GM12891 (cell line): Measurements from ENCODE around the gene APOLD1. TPM values are rescaled to one million over a fixed set of nuclear protein-coding genes. Genes with fewer than 3 reads are reported as not detected.
A peak's percentile ranks its signal among the peaks of the same experiment; 100 is the strongest.
"Not testable (repeated sequence)": the region's sequence is repeated elsewhere in the genome, so short reads cannot be mapped to it uniquely, and the experiment has no call there.

ENCODE experiments used
- DNase-seq: peaks from one replicate; pipeline ENCODE4 v3.0.0; 2011; ENCODE audit warnings: low spot score; ENCODE audit not compliant: insufficient read length
- FAIRE-seq: peaks from 2 replicates; lab custom pipeline; 2011; peaks lifted over from hg19 to GRCh38; lab: Jason Lieb, UNC
- PAX5 ChIP-seq: IDR thresholded peaks from 2 replicates; pipeline ENCODE4 v1.6.1; 2011; ENCODE audit warnings: low read length, moderate library complexity, mild to moderate bottlenecking; ENCODE audit not compliant: insufficient read depth, severe bottlenecking
- POLR2A ChIP-seq: IDR thresholded peaks from 2 replicates; pipeline ENCODE4 v1.6.1; 2011; ENCODE audit warnings: low read depth, low read length, control low read depth
- POLR2AphosphoS5 ChIP-seq: IDR thresholded peaks from 2 replicates; pipeline ENCODE4 v1.6.1; 2011; ENCODE audit warnings: low read depth, low read length, control low read depth
- POU2F2 ChIP-seq: IDR thresholded peaks from 2 replicates; pipeline ENCODE4 v1.6.1; 2011; ENCODE audit warnings: low read depth, mild to moderate bottlenecking, control low read depth, low read length, moderate library complexity
- SPI1 ChIP-seq: IDR thresholded peaks from 2 replicates; pipeline ENCODE4 v1.6.1; 2011; ENCODE audit warnings: low read depth, low read length, control low read depth
- TAF1 ChIP-seq: IDR thresholded peaks from 2 replicates; pipeline ENCODE4 v1.6.1; 2011; ENCODE audit warnings: low read depth, low read length, control low read depth
- polyA plus RNA-seq: library from polyadenylated mRNA; unstranded; fragments of >200 nt; gene quantifications from one replicate; pipeline ENCODE4 v1.2.1, GENCODE V29; 2012; ENCODE audit warnings: low read depth, missing spikeins, inconsistent platforms; ENCODE audit not compliant: missing spikeins

APOLD1 gene
- polyA plus RNA-seq = 2.5 TPM

GRCh38 chr12:12784911-12785814 is at the start of gene APOLD1:
Gene APOLD1 (plus strand): TSS chr12:12785659. CDS start chr12:12785692, 33 bp downstream.
- TF ChIP-seq POLR2AphosphoS5 (no peak), POLR2A (no peak), SPI1 (no peak), TAF1 (no peak), PAX5 (no peak), POU2F2 (no peak)
- no peak for DNase-seq
- no peak for FAIRE-seq

- no peak for DNase-seq
These were observed 48.4 kb upstream of the APOLD1 start for GRCh38 chr12:12736759-12737676.

GRCh38 chr12:12738152-12738551 is 47.3 kb upstream of the APOLD1 start:
- FAIRE-seq, DNase-seq: not testable (repeated sequence)

More at GRCh38 chr12:12736759-12737676, 48.4 kb upstream of the APOLD1 start:
- FAIRE-seq = peak; percentile 82
- TF ChIP-seq SPI1 (peak; percentile 34; the same call in 1 of the 2 replicates), TAF1 (no peak)

- TF ChIP-seq SPI1 (no peak), PAX5 (no peak), POLR2AphosphoS5 (no peak), POU2F2 (no peak), TAF1 (no peak), POLR2A (no peak)
- DNase-seq (no peak), FAIRE-seq (no peak)
These were observed 43.8 kb upstream of the APOLD1 start for GRCh38 chr12:12741660-12742059.

- no peak for DNase-seq
- no peak for TF ChIP-seq PAX5
- TF ChIP-seq TAF1 = no peak
- TF ChIP-seq SPI1 = no peak
- no peak for TF ChIP-seq POU2F2
- TF ChIP-seq POLR2A = no peak
- TF ChIP-seq POLR2AphosphoS5 = no peak
- FAIRE-seq = no peak
These were observed 40.7 kb upstream of the APOLD1 start for GRCh38 chr12:12744546-12745305.

GRCh38 chr12:12745576-12746211 is 39.8 kb upstream of the APOLD1 start:
- TF ChIP-seq POU2F2 (no peak), POLR2AphosphoS5 (no peak), POLR2A (no peak), PAX5 (no peak), TAF1 (no peak), SPI1 (no peak)
- DNase-seq = no peak

GRCh38 chr12:12747278-12747677 is 38.2 kb upstream of the APOLD1 start:
- DNase-seq (no peak), FAIRE-seq (no peak)
- no peak for TF ChIP-seq POLR2A
- TF ChIP-seq PAX5 = no peak
- TF ChIP-seq POU2F2 = no peak
- no peak for TF ChIP-seq POLR2AphosphoS5
- no peak for TF ChIP-seq SPI1
- no peak for TF ChIP-seq TAF1

More at GRCh38 chr12:12745576-12746211, 39.8 kb upstream of the APOLD1 start:
- FAIRE-seq = no peak

- FAIRE-seq = no peak
- TF ChIP-seq SPI1 (no peak), POLR2AphosphoS5 (no peak), POU2F2 (no peak)
These were observed 37.4 kb upstream of the APOLD1 start for GRCh38 chr12:12748044-12748443.

GRCh38 chr12:12749433-12749832 is 36.0 kb upstream of the APOLD1 start:
- peak; percentile 20 for FAIRE-seq
- DNase-seq = no peak
- no peak for TF ChIP-seq POLR2A
- no peak for TF ChIP-seq POU2F2
- TF ChIP-seq SPI1 = no peak
- no peak for TF ChIP-seq POLR2AphosphoS5
- TF ChIP-seq TAF1 = no peak
- no peak for TF ChIP-seq PAX5

More at GRCh38 chr12:12748044-12748443, 37.4 kb upstream of the APOLD1 start:
- DNase-seq = no peak
